CD4-positive, alpha-beta T cell treated with Interferon gamma for 1 hour (primary cell): ENCODE results near the gene ASXL3.

Experiments
- DNase-seq: peaks from one replicate; pipeline ENCODE4 v3.0.0-alpha.2; 2020

The ASXL3 gene

DNA sequence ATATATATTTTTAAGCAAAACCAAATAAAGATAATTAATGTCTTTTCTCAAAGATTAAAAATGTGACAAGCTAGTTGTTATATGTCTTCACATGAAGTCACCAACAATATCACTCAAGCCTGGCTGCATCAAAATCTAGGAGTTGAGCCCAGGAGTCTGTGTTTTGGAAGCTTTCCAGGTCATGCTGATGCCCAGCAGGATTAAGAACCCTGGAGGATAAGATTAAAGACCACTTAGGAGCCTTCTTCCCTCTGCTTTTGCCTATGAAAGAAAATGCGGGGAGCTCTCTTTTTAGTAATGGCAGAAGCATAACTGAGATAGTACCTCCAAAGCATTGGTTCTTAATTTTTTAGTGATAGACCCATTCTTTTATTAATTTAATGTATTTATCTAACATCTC, 157.4 kb downstream of the ASXL3 start:
- no peak for DNase-seq

- no peak for DNase-seq
These were observed 163.7 kb downstream of the ASXL3 start for GRCh38 chr18:33741760-33742159.

GRCh38 chr18:33744032-33744697, 166.1 kb downstream of the ASXL3 start:
- DNase-seq: no peak

GRCh38 chr18:33745151-33745795, 167.3 kb downstream of the ASXL3 start:
- DNase-seq: no peak

GRCh38 chr18:33745871-33746545, 168.0 kb downstream of the ASXL3 start:
- no peak for DNase-seq

DNA sequence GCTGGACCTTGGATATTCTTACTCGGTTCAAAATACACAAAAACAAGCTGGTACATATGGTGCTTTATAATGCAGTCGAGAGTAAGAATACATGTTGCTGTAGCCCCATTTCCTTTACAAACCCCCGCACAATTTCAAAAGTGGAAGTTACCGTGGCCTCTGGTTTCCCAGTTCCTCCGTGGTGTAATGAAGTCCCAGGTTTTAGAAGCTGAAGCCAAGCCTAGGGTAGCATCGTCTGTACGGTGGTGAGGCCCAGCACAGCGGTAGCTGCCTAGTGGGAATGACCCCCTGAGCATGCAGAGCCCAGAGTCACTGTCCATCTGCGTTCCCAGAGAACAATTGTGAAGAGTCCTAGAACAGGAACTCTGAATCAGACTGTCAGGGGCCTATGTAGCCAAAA, 171.8 kb downstream of the ASXL3 start:
- DNase-seq: no peak

GRCh38 chr18:33750366-33750765, 172.3 kb downstream of the ASXL3 start:
- DNase-seq: no peak

DNA sequence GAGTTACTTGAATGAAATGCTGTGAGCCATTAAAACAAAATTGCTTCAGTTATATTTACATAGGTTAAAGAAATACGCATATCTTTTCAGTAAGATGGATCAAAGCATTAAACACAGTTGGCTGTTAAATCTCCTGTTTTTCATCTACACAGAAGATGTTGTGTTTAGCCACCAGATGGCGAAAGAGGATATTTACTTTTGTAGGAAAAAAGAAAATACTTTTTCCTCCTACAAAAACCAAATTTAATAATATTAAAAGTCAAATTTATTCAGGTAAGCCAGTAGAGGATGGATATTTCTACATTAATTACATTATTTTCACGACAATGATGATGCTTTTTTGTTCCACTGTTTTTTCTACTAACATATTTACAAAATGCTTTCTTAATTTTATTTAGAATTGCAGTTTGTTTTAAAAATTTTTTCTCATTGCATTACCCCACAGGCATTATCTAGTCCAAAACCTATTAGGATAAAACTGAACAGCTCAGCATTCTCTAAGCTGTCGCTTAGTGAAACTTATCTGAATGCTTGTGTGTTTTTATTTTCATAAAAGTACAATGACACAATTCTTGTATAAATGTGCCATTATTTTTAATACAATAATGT, 173.7 kb downstream of the ASXL3 start:
- no peak for DNase-seq

DNA sequence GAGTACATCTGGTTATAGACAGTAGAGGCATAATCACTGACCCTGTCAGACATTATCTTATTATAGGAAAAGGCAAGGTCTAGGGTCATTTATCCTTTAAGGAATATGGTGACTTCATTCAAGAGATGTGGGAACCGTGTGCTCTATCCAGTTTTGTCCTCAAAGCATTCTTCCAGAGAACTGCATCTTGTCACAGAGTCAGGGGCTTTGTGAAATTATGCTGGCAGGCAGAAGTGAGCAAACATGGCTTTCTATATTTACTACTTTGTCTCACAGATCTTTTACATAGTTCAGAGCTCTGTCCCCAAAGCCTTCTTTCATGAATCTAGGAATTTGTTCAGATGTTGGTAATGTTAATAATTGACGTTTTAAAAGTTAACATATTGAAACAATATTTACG, 177.4 kb downstream of the ASXL3 start:
- no peak for DNase-seq

DNA sequence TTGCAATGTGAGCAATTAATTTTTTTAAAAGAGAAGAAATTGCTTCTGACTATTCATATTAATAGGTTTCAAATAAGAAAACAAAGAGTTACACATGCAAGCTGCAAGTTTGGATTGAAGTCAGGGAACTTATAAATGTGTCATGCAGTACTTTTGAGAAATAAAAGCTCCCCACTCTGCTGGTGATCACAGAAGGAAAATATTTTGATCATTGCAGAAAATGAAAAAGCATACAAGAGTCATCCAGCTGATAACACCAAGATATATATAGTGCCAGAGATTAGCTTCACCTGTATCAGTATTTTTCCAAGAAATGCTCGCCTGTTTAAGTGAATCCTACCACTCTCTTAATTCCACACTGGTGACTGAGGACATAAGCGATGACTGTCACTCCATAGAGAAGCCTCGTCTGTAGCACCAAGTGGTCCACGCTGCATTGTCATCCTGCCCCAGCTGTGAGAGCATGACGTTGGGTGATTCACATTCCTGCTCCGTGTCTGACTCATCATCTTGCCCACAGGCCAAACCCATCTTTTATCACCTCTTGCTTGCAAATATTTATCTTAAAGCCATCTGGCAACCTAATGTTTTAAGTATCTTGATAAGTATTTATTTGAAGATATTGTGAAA, 178.0 kb downstream of the ASXL3 start:
- no peak for DNase-seq

- no peak for DNase-seq
These were observed 179.0 kb downstream of the ASXL3 start for GRCh38 chr18:33757037-33757436.

- no peak for DNase-seq
These were observed 183.3 kb downstream of the ASXL3 start for GRCh38 chr18:33761363-33761762.

GRCh38 chr18:33781429-33781828, 203.4 kb downstream of the ASXL3 start:
- no peak for DNase-seq
